Measurements from ENCODE around the gene SSRP1. TPM values are rescaled to one million over a fixed set of nuclear protein-coding genes. Genes with fewer than 3 reads are reported as not detected.

SSRP1 gene
- total and polyA plus RNA-seq, 2 of the 13 experiments (the other 11 are each of a cell fraction or from before 2014, with no cell fraction given) = 93.6 to 129 TPM

DNA sequence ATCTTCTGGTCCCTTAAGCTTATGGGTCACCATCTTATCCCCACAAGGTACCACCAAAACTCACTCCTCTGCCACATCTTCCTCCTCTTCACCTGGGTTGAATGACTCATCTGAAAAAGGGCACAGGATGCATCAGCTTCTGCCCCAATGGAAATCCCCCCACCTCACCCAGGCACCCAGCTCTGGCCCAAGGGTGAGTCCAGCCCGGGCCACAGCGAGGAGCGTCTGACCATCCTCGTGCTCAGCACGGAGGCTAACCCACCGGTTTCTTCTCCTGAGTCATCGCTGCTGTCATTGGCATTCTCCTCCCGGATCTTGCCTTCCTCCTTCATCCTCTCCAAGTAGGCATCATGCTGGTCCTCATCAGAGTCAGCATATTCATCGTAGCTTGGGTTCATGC lies 5.7 kb downstream of the SSRP1 start:
- POLR2A ChIA-PET = interaction anchor here (1.6 kb wide), 1 partner anchor 14 kb away, joined by 3 read pairs; no protein-coding TSS in a partner anchor
- no peaks in the 10 kb centered on the region for H4K20me1 ChIP-seq (ENCODE audit: insufficient read depth, low read length)
- H3K9ac ChIP-seq (ENCODE audit: insufficient read depth, low read depth, low read length) = no peak overlapping the region
- peaks cover 33% of the 10 kb centered on the region for H3K4me1 ChIP-seq (ENCODE audit: insufficient read depth, low read length)
- no peak overlapping the region for H3K27ac ChIP-seq (ENCODE audit: extremely low read length, insufficient read depth, low read length)
- 95% methylated on average over 9 of the region's 9 CpGs for WGBS (ENCODE audit: low lambda C conversion rate)
- H3K79me2 ChIP-seq (ENCODE audit: insufficient read depth, low read length) = peaks cover 24% of the 10 kb centered on the region
- H3K4me3 ChIP-seq (replicated peaks in 1 of 3; ENCODE audit: insufficient read depth in 1 of 3, low read depth in 2 of 3, low read length in 3 of 3) = no peak overlapping the region
- FAIRE-seq = no peak
- intact Hi-C loops (cut with micrococcal nuclease; ENCODE audit: unreplicated experiment) = no loop called here
- BruUV-seq (replicated peaks) = no TSS peak
- H3K27me3 ChIP-seq (ENCODE audit: control insufficient read depth in 1 of 2, insufficient read depth in 2 of 2, low read length in 2 of 2) = no peaks in the 10 kb centered on the region; a peak in 1 of 5 replicates
- TF ChIP-seq ZNF788 (CRISPR knock-in tag; IDR thresholded peaks at IDR 0.05; ENCODE audit: borderline replicate concordance) (no peak), AHDC1 (CRISPR knock-in tag; IDR thresholded peaks at IDR 0.05; ENCODE audit: borderline replicate concordance) (no peak)
- TF ChIP-seq, protein P1, sequence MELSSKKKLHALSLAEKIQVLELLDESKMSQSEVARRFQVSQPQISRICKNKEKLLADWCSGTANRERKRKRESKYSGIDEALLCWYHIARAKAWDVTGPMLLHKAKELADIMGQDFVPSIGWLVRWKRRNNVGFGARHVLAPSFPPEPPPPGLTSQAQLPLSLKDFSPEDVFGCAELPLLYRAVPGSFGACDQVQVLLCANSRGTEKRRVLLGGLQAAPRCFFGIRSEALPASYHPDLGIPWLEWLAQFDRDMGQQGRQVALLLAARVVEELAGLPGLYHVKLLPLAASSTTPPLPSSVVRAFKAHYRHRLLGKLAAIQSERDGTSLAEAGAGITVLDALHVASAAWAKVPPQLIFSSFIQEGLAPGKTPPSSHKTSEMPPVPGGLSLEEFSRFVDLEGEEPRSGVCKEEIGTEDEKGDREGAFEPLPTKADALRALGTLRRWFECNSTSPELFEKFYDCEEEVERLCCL (CRISPR knock-in tag; IDR thresholded peaks at IDR 0.05; ENCODE audit: borderline replicate concordance) = no peak
- CTCF ChIA-PET (ENCODE audit: low intra/inter-chr PET ratio, low total read pairs) = no interaction called here
- DNase-seq (ENCODE audit: low spot score) = no peak
- H3K36me3 ChIP-seq (replicated peaks in 1 of 2; ENCODE audit: control insufficient read depth in 1 of 2, insufficient read depth in 2 of 2, low read length in 2 of 2) = peaks cover 34 to 78% of the 10 kb centered on the region in 2 experiments
- no peaks in the 10 kb centered on the region for H3K9me3 ChIP-seq (ENCODE audit: low read length)
- no peak overlapping the region for H2AFZ ChIP-seq (ENCODE audit: low read length)
- ATAC-seq = no peak
- H3K4me2 ChIP-seq (ENCODE audit: low read depth, low read length) = no peak overlapping the region
- in situ Hi-C loops (cut with HindIII; ENCODE audit: extremely low pct_ligation_motif_present, low pct_unique_long_range_greater_than_20kb) = no loop called here

All from HepG2 (cell line).